Measurements from ENCODE around the gene FHOD3.
A peak's percentile ranks its signal among the peaks of the same experiment; 100 is the strongest.

Gene FHOD3

DNA sequence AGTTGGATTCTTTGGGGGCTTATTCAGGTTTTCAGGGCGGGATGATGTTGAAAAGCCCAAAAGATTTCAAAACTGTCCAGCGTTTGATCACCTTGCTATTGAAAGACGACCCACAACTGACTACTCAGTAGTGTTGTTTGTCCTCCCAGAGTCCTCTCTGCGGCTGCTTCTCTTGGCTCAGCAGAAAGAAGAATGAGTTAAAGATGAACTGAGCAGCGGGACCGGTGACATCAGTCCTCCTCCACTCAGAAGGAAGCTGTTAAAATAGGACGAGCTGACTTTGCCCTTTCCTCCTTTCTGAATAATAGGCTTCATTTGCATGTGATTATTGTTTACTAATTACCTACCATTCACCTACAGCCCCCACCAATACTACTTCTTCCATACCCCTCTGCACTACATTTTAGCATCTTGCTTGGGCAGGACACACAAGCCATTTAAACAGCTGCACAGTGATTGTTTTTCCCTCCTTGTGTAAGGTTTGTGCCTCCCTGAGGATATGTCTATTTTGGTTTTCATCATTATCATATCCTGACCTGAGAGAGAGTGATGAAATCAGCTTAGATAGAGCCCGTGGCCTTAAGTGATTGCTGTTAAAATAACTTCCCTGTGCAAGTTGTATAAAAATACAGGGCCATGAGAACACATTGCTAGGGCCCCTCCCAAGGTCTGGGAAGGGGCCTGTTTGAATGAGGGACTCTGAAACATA, 261.8 kb downstream of the FHOD3 start:
- no peak for DNase-seq
- TF ChIP-seq GATA1 (IDR thresholded peaks at IDR 0.05; ENCODE audit: low read depth, low read length) = no peak
- TF ChIP-seq POLR2A (IDR thresholded peaks at IDR 0.05; ENCODE audit: low read length) = no peak

GRCh38 chr18:36560187-36560586, 262.7 kb downstream of the FHOD3 start:
- DNase-seq = no peak
- TF ChIP-seq POLR2A (IDR thresholded peaks at IDR 0.05; ENCODE audit: low read length) = no peak
- no peak for TF ChIP-seq GATA1 (IDR thresholded peaks at IDR 0.05; ENCODE audit: low read depth, low read length)

DNA sequence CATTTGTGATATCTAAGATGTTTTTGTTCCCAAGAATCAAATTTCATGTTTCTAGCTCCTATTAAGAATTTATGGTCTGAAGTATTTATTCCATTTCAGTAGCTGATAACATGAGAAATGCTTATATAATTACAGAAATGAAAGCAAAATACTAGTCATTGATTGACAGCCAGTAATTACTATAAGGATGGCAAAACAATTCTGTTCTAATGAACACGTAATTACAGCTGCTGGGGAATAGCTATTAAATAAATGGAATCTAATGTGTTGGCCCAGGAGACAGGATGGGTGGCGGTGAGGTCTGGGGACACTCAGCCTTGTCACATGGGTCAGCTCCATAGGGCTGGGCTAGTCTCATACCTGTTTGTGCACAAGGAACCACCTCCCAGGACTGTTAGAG, 263.5 kb downstream of the FHOD3 start:
- no peak for TF ChIP-seq GATA1 (IDR thresholded peaks at IDR 0.05; ENCODE audit: low read depth, low read length)
- no peak for DNase-seq

- no peak for DNase-seq
- TF ChIP-seq POLR2A (IDR thresholded peaks at IDR 0.05; ENCODE audit: low read length) = no peak
- TF ChIP-seq GATA1 (IDR thresholded peaks at IDR 0.05; ENCODE audit: low read depth, low read length) = no peak
Measured at GRCh38 chr18:36564841-36565240, 267.3 kb downstream of the FHOD3 start.

- no peak for TF ChIP-seq GATA1 (IDR thresholded peaks at IDR 0.05; ENCODE audit: low read depth, low read length)
- TF ChIP-seq POLR2A (IDR thresholded peaks at IDR 0.05; ENCODE audit: low read length) = no peak
- no peak for DNase-seq
Measured at GRCh38 chr18:36567800-36568199, 270.3 kb downstream of the FHOD3 start.

- TF ChIP-seq POLR2A (IDR thresholded peaks at IDR 0.05; ENCODE audit: low read length) = no peak
- no peak for TF ChIP-seq GATA1 (IDR thresholded peaks at IDR 0.05; ENCODE audit: low read depth, low read length)
- DNase-seq = no peak
Measured at GRCh38 chr18:36568487-36568886, 271.0 kb downstream of the FHOD3 start.

GRCh38 chr18:36572135-36572856, 274.8 kb downstream of the FHOD3 start:
- DNase-seq = peak; percentile 36 to 62
- TF ChIP-seq GATA1 (IDR thresholded peaks at IDR 0.05; ENCODE audit: low read depth, low read length) = no peak
- no peak for TF ChIP-seq POLR2A (IDR thresholded peaks at IDR 0.05; ENCODE audit: low read length)

DNA sequence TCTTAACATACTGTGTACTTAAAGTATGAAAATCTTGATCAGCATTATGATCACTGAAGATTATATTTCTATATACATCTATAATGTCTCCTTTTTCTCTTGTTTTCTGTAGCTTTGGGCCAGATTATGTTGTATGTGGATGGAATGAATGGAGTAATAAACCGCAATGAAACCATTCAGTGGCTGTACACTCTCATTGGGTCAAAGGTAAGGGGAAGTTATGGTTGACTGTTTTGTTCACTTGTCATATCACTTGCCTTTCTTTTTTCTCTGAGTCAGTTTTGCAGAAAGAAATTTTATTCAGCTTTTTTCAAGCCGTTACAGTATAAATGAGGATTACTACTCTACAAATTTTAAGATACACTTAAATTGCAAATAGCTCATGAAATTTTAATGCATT, 278.8 kb downstream of the FHOD3 start:
- TF ChIP-seq POLR2A (IDR thresholded peaks at IDR 0.05; ENCODE audit: low read length) (no peak), GATA1 (IDR thresholded peaks at IDR 0.05; ENCODE audit: low read depth, low read length) (no peak)
- DNase-seq = no peak

DNA sequence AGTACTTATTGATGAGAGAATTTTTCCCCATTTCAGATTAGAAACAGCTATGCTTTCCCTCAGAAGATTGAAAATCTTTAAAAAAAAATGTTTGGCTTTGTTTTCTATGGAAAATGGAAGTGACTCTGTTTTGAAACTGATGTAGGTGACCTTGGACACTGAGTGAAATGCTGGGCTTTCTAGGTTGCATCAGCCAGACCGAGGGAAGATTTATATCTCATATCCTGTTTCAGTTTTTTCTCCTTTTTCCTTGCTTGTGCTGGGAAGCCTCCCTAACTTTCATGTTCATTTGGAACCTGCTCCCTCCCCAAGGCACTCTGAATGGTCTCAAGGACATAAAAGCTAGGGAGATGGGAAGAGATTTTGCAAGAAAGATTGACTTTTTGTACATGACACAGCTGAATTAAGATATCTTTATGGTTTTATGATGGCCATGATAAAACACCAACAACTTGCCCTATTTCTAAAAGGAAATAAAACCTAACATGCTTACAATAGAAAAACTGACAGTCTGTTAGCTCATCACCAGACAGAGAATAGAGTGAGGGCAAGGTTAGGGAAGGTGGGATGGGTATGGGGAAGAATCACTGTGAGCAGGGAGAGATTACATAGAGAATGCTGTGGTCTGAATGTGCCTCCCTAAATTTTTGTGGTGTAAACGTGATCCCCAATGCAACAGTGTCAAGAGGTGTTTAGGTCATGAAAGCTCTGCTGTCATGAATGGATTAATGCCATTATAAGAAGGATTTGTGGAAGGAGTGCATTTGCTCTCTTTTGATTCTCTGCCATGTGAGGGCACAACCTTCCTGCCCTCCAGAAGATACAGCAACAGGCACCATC, 281.6 kb downstream of the FHOD3 start:
- no peak for TF ChIP-seq POLR2A (IDR thresholded peaks at IDR 0.05; ENCODE audit: low read length)
- TF ChIP-seq GATA1 (IDR thresholded peaks at IDR 0.05; ENCODE audit: low read depth, low read length) = no peak
- no peak for DNase-seq

DNA sequence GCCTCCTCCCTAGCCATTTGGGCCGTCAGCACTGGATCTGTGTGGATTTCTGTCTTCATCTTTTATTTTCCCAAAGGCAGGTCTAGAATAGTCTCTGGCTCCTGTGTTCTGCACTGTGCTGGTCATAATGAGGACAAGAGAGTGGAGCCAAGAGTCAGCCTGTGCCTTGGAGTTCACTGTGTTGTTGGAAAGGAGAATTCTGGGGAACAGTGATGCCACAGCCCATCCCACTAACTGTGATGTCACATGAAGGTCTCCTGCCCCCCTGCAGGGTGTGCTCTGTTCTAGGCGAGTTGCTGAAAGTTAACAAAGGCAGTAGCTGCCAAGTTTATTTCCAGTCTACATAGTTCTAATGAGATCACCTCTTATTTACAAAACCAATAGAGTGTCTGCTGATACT, 282.8 kb downstream of the FHOD3 start:
- DNase-seq = no peak

DNA sequence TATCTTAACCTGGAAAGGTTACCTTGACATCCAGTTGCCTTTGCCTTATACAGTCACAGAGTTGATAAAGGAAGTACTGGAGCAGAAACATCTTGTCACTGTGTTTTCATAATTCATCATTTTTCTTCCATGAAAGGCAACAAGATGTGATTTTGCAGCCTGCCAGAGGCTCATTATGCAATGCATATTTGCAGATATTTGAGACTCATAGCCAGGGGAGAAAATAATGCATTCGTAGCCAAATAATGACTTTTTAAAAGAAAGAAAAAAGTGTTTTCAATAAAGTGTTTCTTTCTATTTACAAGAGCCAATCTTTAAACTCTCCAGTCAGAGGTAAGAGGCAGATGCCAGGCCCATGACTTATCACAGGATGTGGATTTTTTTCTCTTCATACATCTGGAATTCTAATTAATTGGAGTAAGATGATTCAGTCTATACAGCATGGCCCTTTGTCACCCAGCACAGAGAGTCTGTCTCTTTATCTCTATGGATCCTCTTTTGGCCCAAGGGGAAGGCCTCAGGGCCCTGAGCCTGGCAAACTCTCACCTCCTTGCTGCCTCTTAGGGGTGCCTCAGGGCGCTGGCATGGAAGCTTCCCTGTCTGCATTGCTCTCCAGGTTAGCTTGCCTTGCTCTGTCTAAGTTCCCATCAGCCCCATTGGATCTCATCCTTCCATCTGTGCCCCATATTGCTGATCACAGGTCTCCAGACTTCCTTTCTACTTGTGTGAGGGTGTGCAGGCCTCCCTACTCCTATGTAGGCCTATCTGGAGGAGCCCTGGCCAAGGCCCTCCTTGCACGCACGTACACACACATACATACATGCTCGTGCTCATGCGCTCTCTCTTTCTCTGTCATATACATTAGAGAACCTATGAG, 283.6 kb downstream of the FHOD3 start:
- no peak for TF ChIP-seq GATA1 (IDR thresholded peaks at IDR 0.05; ENCODE audit: low read depth, low read length)
- no peak for TF ChIP-seq POLR2A (IDR thresholded peaks at IDR 0.05; ENCODE audit: low read length)
- DNase-seq = no peak

More for the DNA sequence above, 282.8 kb downstream of the FHOD3 start:
- TF ChIP-seq POLR2A (IDR thresholded peaks at IDR 0.05; ENCODE audit: low read length) (no peak), GATA1 (IDR thresholded peaks at IDR 0.05; ENCODE audit: low read depth, low read length) (no peak)

DNA sequence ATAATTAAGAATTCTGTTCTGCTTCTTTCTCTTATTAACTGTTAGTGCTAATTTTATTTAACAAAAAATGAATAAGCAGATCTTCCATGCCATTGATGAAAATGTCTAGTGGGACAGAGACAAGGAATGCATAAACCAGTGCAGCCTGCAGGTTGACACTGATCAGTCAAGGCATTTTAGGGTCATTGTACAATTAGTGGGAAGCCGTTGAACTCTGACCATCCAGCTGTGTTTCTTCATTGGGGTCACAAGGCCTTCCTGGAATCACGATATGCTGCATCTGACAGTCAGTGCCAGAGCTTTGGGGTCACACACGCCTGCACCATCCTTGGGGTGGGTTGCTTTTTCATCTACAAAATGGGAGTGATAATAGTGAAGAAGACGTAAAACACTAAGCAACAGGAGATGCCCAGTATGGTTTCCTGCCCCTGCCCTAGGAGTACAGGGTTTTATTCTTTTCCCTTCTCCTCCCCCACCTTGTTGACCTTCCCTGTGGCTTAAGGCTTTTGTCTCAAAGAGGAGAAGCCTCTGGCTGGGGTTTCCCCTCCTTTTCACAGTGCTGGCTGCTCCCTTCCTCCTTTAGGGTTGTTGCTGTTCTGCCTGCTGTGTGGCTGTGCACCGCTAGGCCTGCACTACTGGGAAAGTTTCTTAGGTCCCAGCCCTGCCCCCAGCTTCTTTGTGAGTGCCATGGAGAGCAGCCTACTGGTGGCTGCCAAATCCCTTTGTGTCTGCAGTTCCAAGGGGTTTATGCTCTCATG, 285.7 kb downstream of the FHOD3 start:
- DNase-seq = no peak
- no peak for TF ChIP-seq GATA1 (IDR thresholded peaks at IDR 0.05; ENCODE audit: low read depth, low read length)
- no peak for TF ChIP-seq POLR2A (IDR thresholded peaks at IDR 0.05; ENCODE audit: low read length)
